ENCODE data around the gene TMEM63A. TPM values are rescaled to one million over a fixed set of nuclear protein-coding genes. Genes with fewer than 3 reads are reported as not detected.

The TMEM63A gene
- total and polyA plus RNA-seq, 2 of the 13 experiments (the other 11 are each of a cell fraction or from before 2014, with no cell fraction given): 23.9 to 53.3 TPM

GRCh38 chr1:225845571-225846259, 36.5 kb downstream of the TMEM63A start (continued):
- no peak for TF ChIP-seq AKNA (CRISPR knock-in tag; IDR thresholded peaks at IDR 0.05; ENCODE audit: borderline replicate concordance)
- no peak for TF ChIP-seq ELF1 (CRISPR knock-in tag; IDR thresholded peaks at IDR 0.05)
- TF ChIP-seq PHF5A (CRISPR knock-in tag; IDR thresholded peaks at IDR 0.05; ENCODE audit: low read depth, unreplicated experiment): no peak
- no peak for TF ChIP-seq CREB1 (IDR thresholded peaks at IDR 0.05)
- TF ChIP-seq CREB1 (CRISPR knock-in tag; IDR thresholded peaks at IDR 0.05): no peak
- TF ChIP-seq TFDP2 (CRISPR knock-in tag; IDR thresholded peaks at IDR 0.05): no peak
- TF ChIP-seq ZNF841 (CRISPR knock-in tag; IDR thresholded peaks at IDR 0.05; ENCODE audit: borderline replicate concordance): no peak
- TF ChIP-seq KDM3A (CRISPR knock-in tag; IDR thresholded peaks at IDR 0.05; ENCODE audit: low read depth): no peak
- TF ChIP-seq BRF2 (CRISPR knock-in tag; IDR thresholded peaks at IDR 0.05): no peak
- TF ChIP-seq MIXL1 (CRISPR knock-in tag; IDR thresholded peaks at IDR 0.05): 0 out of 2 replicates have a peak, but pooled peaks have one; percentile 27
- no peak for TF ChIP-seq ZNF781 (CRISPR knock-in tag; IDR thresholded peaks at IDR 0.05; ENCODE audit: borderline replicate concordance, not compliant biosample characterization)
- TF ChIP-seq ERF (CRISPR knock-in tag; IDR thresholded peaks at IDR 0.05): no peak
- no peak for TF ChIP-seq SP2 (CRISPR knock-in tag; IDR thresholded peaks at IDR 0.05)
- no peak for TF ChIP-seq KLF16 (CRISPR knock-in tag; IDR thresholded peaks at IDR 0.05)
- TF ChIP-seq ZNF558 (CRISPR knock-in tag; IDR thresholded peaks at IDR 0.05; ENCODE audit: borderline replicate concordance): peak; percentile 35; the same call in 1 of the 2 replicates
- peak; percentile 17; the same call in 1 of the 2 replicates for TF ChIP-seq HES4 (CRISPR knock-in tag; IDR thresholded peaks at IDR 0.05; ENCODE audit: borderline replicate concordance)
- peak; percentile 44; the same call in 1 of the 2 replicates for TF ChIP-seq ZFY (CRISPR knock-in tag; IDR thresholded peaks at IDR 0.05)
- TF ChIP-seq CEBPB (IDR thresholded peaks at IDR 0.05; ENCODE audit: borderline replicate concordance, low read depth, low read length): no peak
- no peak for TF ChIP-seq MAX (IDR thresholded peaks at IDR 0.05)
- no peak for TF ChIP-seq ZNF430 (CRISPR knock-in tag; IDR thresholded peaks at IDR 0.05)
- no peak for TF ChIP-seq PAX8 (CRISPR knock-in tag; IDR thresholded peaks at IDR 0.05; ENCODE audit: borderline replicate concordance)
- TF ChIP-seq ARHGAP35 (CRISPR knock-in tag; IDR thresholded peaks at IDR 0.05; ENCODE audit: borderline replicate concordance): no peak

Data from HepG2 (cell line).